H9 (cell line): ENCODE measurements around the gene GCGR. TPM values are rescaled to one million over a fixed set of nuclear protein-coding genes. Genes with fewer than 3 reads are reported as not detected.

Experiments
- DNase-seq: peaks from one replicate; pipeline ENCODE4 v3.0.0-alpha.2; 2017
- H2AFZ ChIP-seq: one replicate; pipeline ENCODE4 v1.6.1; 2013; ENCODE audit warnings: mild to moderate bottlenecking, low read length, control low read depth, moderate library complexity
- H2AK5ac ChIP-seq: 2 replicates; pipeline ENCODE4 v1.6.1; 2013; ENCODE audit warnings: low read length, control low read depth, mixed read lengths; ENCODE audit not compliant: insufficient read length
- H2BK120ac ChIP-seq: one replicate; pipeline ENCODE4 v1.6.1; 2013; ENCODE audit warnings: low read depth, mild to moderate bottlenecking, low read length, control low read depth, inconsistent platforms; ENCODE audit not compliant: poor library complexity, severe bottlenecking
- H2BK12ac ChIP-seq: 2 replicates; pipeline ENCODE4 v1.6.1; 2013; ENCODE audit warnings: low read length, control low read depth, mixed read lengths, low read depth; ENCODE audit not compliant: insufficient read length
- H2BK15ac ChIP-seq: 2 replicates; pipeline ENCODE4 v1.6.1; 2013; ENCODE audit warnings: low read depth, low read length, control low read depth
- H2BK20ac ChIP-seq: one replicate; pipeline ENCODE4 v1.6.1; 2013; ENCODE audit warnings: low read depth, mild to moderate bottlenecking, low read length, control low read depth, inconsistent platforms; ENCODE audit not compliant: poor library complexity, severe bottlenecking
- H2BK5ac ChIP-seq: 2 replicates; pipeline ENCODE4 v1.6.1; 2013; ENCODE audit warnings: low read length, control low read depth, mixed read lengths; ENCODE audit not compliant: insufficient read length
- H3K14ac ChIP-seq: 2 replicates; pipeline ENCODE4 v1.6.1; 2013; ENCODE audit warnings: low read length, control low read depth; ENCODE audit not compliant: insufficient read depth
- H3K18ac ChIP-seq: 2 replicates; pipeline ENCODE4 v1.6.1; 2013; ENCODE audit warnings: low read depth, mild to moderate bottlenecking, mixed read lengths, low read length, control low read depth; ENCODE audit not compliant: insufficient read length
- H3K23ac ChIP-seq: 2 replicates; pipeline ENCODE4 v1.6.1; 2013; ENCODE audit warnings: low read length, control low read depth, mixed read lengths, low read depth; ENCODE audit not compliant: insufficient read length
- H3K23me2 ChIP-seq: 2 replicates; pipeline ENCODE4 v1.6.1; 2013; ENCODE audit warnings: low read depth, mild to moderate bottlenecking, mixed read lengths, low read length, control low read depth; ENCODE audit not compliant: insufficient read length, poor library complexity, severe bottlenecking
- H3K27ac ChIP-seq: 2 replicates; pipeline ENCODE4 v1.5.1; 2013; ENCODE audit warnings: low read length, control low read depth, mixed read lengths, low read depth; ENCODE audit not compliant: insufficient read length
- H3K27me3 ChIP-seq: 2 replicates; pipeline ENCODE4 v1.6.1; 2013; ENCODE audit warnings: low read length, control low read depth, inconsistent platforms; ENCODE audit not compliant: insufficient read depth
- H3K4ac ChIP-seq: 2 replicates; pipeline ENCODE4 v1.6.1; 2013; ENCODE audit warnings: low read depth, mild to moderate bottlenecking, control low read depth, inconsistent platforms, low read length, moderate library complexity
- H3K4me1 ChIP-seq: 2 replicates; pipeline ENCODE4 v1.6.1; 2013; ENCODE audit warnings: low read length, control low read depth, inconsistent platforms; ENCODE audit not compliant: insufficient read depth
- H3K4me2 ChIP-seq: 2 replicates; pipeline ENCODE4 v1.6.1; 2013; ENCODE audit warnings: low read length, control low read depth, mixed read lengths; ENCODE audit not compliant: insufficient read length, insufficient read depth
- H3K56ac ChIP-seq: 2 replicates; pipeline ENCODE4 v1.6.1; 2013; ENCODE audit warnings: low read depth, mild to moderate bottlenecking, mixed read lengths, low read length, control low read depth; ENCODE audit not compliant: insufficient read length
- H3K79me1 ChIP-seq: 2 replicates; pipeline ENCODE4 v1.6.1; 2013; ENCODE audit warnings: low read depth, mild to moderate bottlenecking, moderate library complexity, low read length, control low read depth, inconsistent platforms; ENCODE audit not compliant: insufficient read depth, poor library complexity, severe bottlenecking
- H3K79me2 ChIP-seq: 2 replicates; pipeline ENCODE4 v1.6.1; 2013; ENCODE audit warnings: low read length, control low read depth, inconsistent platforms; ENCODE audit not compliant: insufficient read depth
- H3K9ac ChIP-seq: 2 replicates; pipeline ENCODE4 v1.6.1; 2013; ENCODE audit warnings: low read length, control low read depth, mixed read lengths; ENCODE audit not compliant: insufficient read length; ENCODE audit errors: extremely low read depth
- H3K9me3 ChIP-seq: one replicate; pipeline ENCODE4 v1.6.1; 2013; ENCODE audit warnings: low read depth, low read length, inconsistent platforms; ENCODE audit not compliant: control insufficient read depth
- H3T11ph ChIP-seq: one replicate; pipeline ENCODE4 v1.6.1; 2013; ENCODE audit warnings: mild to moderate bottlenecking, low read length, control low read depth, inconsistent platforms
- H4K20me1 ChIP-seq: one replicate; pipeline ENCODE4 v1.6.1; 2013; ENCODE audit not compliant: control insufficient read depth, insufficient read length, insufficient read depth
- H4K5ac ChIP-seq: 2 replicates; pipeline ENCODE4 v1.6.1; 2013; ENCODE audit warnings: low read depth, mild to moderate bottlenecking, mixed read lengths, low read length, control low read depth; ENCODE audit not compliant: insufficient read length
- H4K8ac ChIP-seq: replicated peaks from 2 replicates; pipeline ENCODE4 v1.6.1; 2013; ENCODE audit warnings: low read length, control low read depth, mixed read lengths, low read depth; ENCODE audit not compliant: insufficient read length
- H4K91ac ChIP-seq: 2 replicates; pipeline ENCODE4 v1.6.1; 2013; ENCODE audit warnings: low read depth, mild to moderate bottlenecking, moderate library complexity, mixed read lengths, low read length, control low read depth; ENCODE audit not compliant: insufficient read length
- H3K27ac Mint-ChIP-seq, 3 experiments: 2 replicates in 2 of 3; 3 replicates in 1 of 3; pipeline ENCODE4 v1.8.0; 2020 to 2021; ENCODE audit warnings: mixed read lengths in 3 of 3, mild to moderate bottlenecking in 1 of 3, moderate library complexity in 1 of 3
- H3K27me3 Mint-ChIP-seq: 2 replicates; pipeline ENCODE4 v1.8.0; 2021; ENCODE audit warnings: low read depth, mild to moderate bottlenecking, moderate library complexity, mixed read lengths
- H3K36me3 Mint-ChIP-seq, 3 experiments: 2 replicates in 2 of 3; 3 replicates in 1 of 3; pipeline ENCODE4 v1.8.0; 2020 to 2021; ENCODE audit warnings: low read depth in 3 of 3, mixed read lengths in 3 of 3; ENCODE audit not compliant: insufficient read depth in 1 of 3
- H3K4me1 Mint-ChIP-seq, 2 experiments: 2 replicates each; pipeline ENCODE4 v1.8.0; 2020; ENCODE audit warnings: mixed read lengths in 2 of 2
- H3K4me3 Mint-ChIP-seq, 2 experiments: 2 replicates in 1 of 2; 3 replicates in 1 of 2; pipeline ENCODE4 v1.8.0; 2020 to 2021; ENCODE audit warnings: mild to moderate bottlenecking in 2 of 2, mixed read lengths in 2 of 2, moderate library complexity in 1 of 2
- H3K9me3 Mint-ChIP-seq, 2 experiments: 2 replicates in 1 of 2; 3 replicates in 1 of 2; pipeline ENCODE4 v1.8.0; 2020; ENCODE audit warnings: mild to moderate bottlenecking in 2 of 2, mixed read lengths in 2 of 2, moderate library complexity in 1 of 2
- CTCF ChIP-seq: fragments of 200-600 bp; sonication (generic); conservative IDR thresholded peaks from 3 replicates; pipeline ENCODE4 v1.8.0; 2021; ENCODE audit warnings: antibody characterized with exemption, mild to moderate bottlenecking
- WGBS: extraction: QIAGEN DNeasy Blood & Tissue Kit; methylation state at CpG from one replicate; pipeline ENCODE4 v1.1.7; 2013; ENCODE audit warnings: missing lambda C conversion rate, low lambda C conversion rate, mixed read lengths; ENCODE audit not compliant: insufficient read length; ENCODE audit errors: extremely low coverage; 5-methylcytosine and 5-hydroxymethylcytosine counted together
- total RNA-seq: library from RNA; stranded (reverse); gene quantifications from 2 replicates; pipeline ENCODE4 v1.2.1, GENCODE V29; 2021

The GCGR gene
- total RNA-seq, 1 experiment from 2014 or later = 0.24 TPM

DNA sequence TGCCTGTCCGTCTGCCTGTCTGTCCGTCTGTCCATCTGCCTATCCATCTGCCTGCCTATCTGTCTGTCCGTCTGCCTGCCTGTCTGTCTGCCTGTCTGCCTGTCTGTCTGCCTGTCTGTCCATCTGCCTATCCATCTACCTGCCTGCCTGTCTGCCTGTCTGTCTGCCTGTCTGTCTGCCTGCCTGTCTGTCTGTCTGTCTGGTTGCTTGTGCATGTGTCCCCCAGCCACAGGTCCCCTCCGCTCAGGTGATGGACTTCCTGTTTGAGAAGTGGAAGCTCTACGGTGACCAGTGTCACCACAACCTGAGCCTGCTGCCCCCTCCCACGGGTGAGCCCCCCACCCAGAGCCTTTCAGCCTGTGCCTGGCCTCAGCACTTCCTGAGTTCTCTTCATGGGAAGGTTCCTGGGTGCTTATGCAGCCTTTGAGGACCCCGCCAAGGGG is 5.6 kb downstream of the GCGR start:
- Mint-ChIP-seq H3K36me3 (no peaks in the 10 kb centered on the region), H3K27me3 (peaks cover 51% of the 10 kb centered on the region), H3K4me1 (0 out of 4 replicates have a peak, but pooled peaks cover 0 to 3% of the 10 kb centered on the region in 2 experiments), H3K9me3 (no peaks in the 10 kb centered on the region; a peak in 2 of 5 replicates), H3K4me3 (peak overlapping the region in 1 of 2 experiments; percentile 37; a peak in 1 of 5 replicates), H3K27ac (no peak overlapping the region; a peak in 1 of 7 replicates)
- H2BK20ac ChIP-seq = no peak overlapping the region
- H3K27me3 ChIP-seq = peaks cover 9% of the 10 kb centered on the region; the same call in 1 of the 2 replicates
- H4K5ac ChIP-seq = no peak overlapping the region
- no peak overlapping the region for H2BK12ac ChIP-seq
- no peak for TF ChIP-seq CTCF
- no peak overlapping the region for H4K91ac ChIP-seq
- H3K79me1 ChIP-seq = no peaks in the 10 kb centered on the region
- no CpG with 5 or more reads among the region's 7 CpGs for WGBS
- H3K4me2 ChIP-seq = no peak overlapping the region
- H2AFZ ChIP-seq = no peak overlapping the region
- H3K23ac ChIP-seq = no peak overlapping the region
- no peak overlapping the region for H2BK5ac ChIP-seq
- no peak overlapping the region for H3K18ac ChIP-seq
- no peak overlapping the region for H3K14ac ChIP-seq
- no peaks in the 10 kb centered on the region for H4K20me1 ChIP-seq
- no peak overlapping the region for H3K9ac ChIP-seq
- H3K4ac ChIP-seq = no peak overlapping the region
- DNase-seq = no peak
- H2BK120ac ChIP-seq = no peak overlapping the region
- H3K79me2 ChIP-seq = no peaks in the 10 kb centered on the region
- no peak overlapping the region for H2AK5ac ChIP-seq
- H3K9me3 ChIP-seq = no peaks in the 10 kb centered on the region
- H3K4me1 ChIP-seq = no peaks in the 10 kb centered on the region
- no peak overlapping the region for H3T11ph ChIP-seq
- H3K56ac ChIP-seq = no peak overlapping the region
- no peak overlapping the region for H2BK15ac ChIP-seq
- no peak overlapping the region for H4K8ac ChIP-seq
- peaks cover 3% of the 10 kb centered on the region for H3K23me2 ChIP-seq
- H3K27ac ChIP-seq = no peak overlapping the region
